GM19099 (cell line): ENCODE measurements around the gene VPREB3.

Source experiments
- POLR2A ChIP-seq: IDR thresholded peaks from 3 replicates; pipeline ENCODE4 v1.6.1; 2011; ENCODE audit warnings: low read depth; ENCODE audit not compliant: insufficient read length; ENCODE audit errors: extremely low read depth

The VPREB3 gene

DNA sequence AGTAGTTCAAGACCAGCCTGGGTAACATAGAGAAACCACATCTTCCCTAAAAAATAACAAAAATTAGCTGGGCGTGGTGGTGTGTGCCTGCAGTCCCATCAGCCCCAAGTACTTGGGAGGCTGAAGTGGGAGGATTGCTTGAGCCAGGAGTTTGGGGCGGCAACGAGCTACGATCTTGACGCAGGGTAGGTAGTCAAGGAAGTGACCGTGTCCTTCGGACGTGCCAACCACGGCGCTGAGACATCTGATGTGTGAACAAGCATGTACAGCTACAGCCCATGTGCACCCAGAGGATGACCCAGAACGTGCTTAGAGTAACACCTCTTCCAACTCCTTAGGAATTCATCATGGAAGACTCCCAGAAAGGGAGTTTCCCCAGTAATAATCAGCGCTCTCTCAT, 42.0 kb downstream of the VPREB3 start:
- no peak for TF ChIP-seq POLR2A

DNA sequence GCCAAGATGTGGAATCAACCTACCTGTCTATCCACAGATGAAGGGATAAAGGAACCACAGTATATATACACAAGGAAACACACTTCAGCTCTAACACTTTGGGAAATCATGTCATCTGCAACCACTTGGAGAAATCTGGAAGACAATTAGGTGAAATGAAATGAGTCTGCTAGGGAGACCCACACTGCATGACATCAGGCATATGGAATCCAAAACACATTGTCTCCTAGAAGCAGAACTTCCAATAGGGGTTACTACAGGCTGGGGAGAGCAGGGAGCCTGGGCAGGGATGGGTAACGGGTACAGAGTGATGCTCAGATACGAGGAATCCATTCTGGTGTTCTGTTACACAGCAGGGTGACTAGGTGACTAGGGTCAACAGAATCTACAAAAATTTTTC, 45.1 kb downstream of the VPREB3 start:
- no peak for TF ChIP-seq POLR2A

DNA sequence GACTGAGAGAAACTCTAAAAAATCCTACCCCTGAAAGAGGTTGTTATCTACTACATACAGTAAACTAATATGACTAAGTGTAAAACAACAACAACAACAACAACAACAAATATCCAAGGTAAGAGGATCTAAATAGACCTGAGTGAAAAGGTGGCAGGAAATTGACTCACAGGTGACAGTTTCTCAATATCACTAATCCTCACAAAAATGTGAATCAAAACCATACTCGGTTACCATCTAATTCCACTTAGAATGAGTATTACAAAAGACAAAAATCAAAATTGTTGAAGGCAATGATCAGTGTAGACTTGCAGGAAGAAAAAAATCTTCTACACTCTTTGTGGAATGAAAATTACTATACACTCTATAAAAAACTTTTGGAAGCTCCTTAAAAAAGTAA, 46.0 kb downstream of the VPREB3 start:
- no peak for TF ChIP-seq POLR2A

DNA sequence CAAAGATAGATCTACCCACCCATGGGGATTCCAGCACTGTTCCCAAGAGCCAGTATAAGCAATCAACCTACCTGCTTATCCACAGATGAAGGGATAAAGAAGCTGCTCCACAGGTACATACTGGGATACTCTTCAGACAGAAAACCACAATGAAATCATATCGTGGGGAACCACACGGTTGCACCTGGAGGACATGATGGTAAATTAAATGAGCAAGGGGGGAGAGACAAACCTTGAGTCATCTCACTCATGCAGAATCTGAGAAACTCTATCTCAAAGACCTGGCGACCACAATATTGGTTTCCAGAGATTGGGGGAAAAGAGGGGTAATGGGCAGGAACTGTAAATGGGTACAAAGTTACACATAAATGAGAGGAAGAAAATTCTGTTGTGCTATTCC, 48.9 kb downstream of the VPREB3 start:
- TF ChIP-seq POLR2A: no peak

DNA sequence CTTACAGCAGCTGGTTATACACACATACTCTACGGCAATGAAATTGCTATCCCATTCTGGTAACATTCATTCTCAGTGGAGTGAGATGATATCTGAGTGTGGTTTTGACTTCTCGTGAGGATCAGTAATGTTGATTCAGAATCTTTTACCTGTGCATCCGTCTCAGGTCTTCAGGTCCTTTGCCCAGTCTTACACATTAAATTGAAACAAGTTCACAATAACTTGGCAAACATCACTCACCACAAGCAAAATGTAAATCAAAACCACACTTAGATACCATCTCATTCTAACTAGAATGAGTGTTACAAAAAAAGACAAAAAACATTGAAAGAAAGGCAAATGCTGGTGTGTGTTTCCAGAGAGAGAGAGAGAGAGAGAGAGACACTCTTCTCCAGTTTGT, 49.4 kb downstream of the VPREB3 start:
- no peak for TF ChIP-seq POLR2A

DNA sequence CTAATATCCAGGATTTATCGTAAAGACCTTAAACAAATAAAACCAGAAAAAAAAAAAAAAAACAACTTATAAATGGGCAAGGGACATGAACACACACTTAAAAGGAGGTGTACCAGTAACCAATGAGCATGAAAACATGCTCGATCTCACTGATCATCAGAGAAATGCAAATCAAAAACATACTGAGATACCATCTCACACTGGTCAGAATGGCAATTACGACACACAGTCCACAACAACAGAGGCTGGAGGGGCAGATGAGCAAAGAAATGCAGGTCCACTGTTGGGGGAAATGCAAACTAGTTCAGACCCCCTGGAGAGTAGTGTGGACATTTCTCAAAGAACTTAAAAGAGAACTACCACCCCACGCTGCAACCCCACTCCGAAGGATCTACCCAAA, 50.2 kb downstream of the VPREB3 start:
- TF ChIP-seq POLR2A: no peak
